HepG2 (cell line): ENCODE data around the gene SARS2. TPM values are rescaled to one million over a fixed set of nuclear protein-coding genes. Genes with fewer than 3 reads are reported as not detected.

Experiments used
- AGO2 ChIP-seq: fragments of 200-400 bp; formaldehyde crosslinking; optimal IDR thresholded peaks from 2 replicates; pipeline ENCODE3; 2017; ENCODE audit warnings: mild to moderate bottlenecking, low read depth, low read length, moderate library complexity
- E2F1 ChIP-seq: sonication (generic); formaldehyde crosslinking; IDR thresholded peaks from 2 replicates; pipeline ENCODE4 v1.5.0; 2020; ENCODE audit warnings: missing genetic modification reagents
- GPN1 ChIP-seq: sonication (generic); formaldehyde crosslinking; IDR thresholded peaks from 2 replicates; pipeline ENCODE4 v1.5.1; 2020; ENCODE audit warnings: missing genetic modification reagents, borderline replicate concordance
- HCFC1 ChIP-seq: fragments of 150-350 bp; IDR thresholded peaks from 2 replicates; pipeline ENCODE4 v1.6.1; 2014; ENCODE audit warnings: low read depth, low read length
- SAP130 ChIP-seq: IDR thresholded peaks from 2 replicates; pipeline ENCODE4 v1.6.1; 2016; ENCODE audit warnings: low read depth
- XRCC5 ChIP-seq: fragments of 200-400 bp; formaldehyde crosslinking; optimal IDR thresholded peaks from 2 replicates; pipeline ENCODE3; 2017; ENCODE audit warnings: mild to moderate bottlenecking, low read length
- YEATS4 ChIP-seq: sonication (generic); formaldehyde crosslinking; IDR thresholded peaks from 2 replicates; pipeline ENCODE4 v1.4.0; 2020; ENCODE audit warnings: missing genetic modification reagents, borderline replicate concordance
- ZFX ChIP-seq: sonication (generic); formaldehyde crosslinking; IDR thresholded peaks from 2 replicates; pipeline ENCODE4 v1.4.0; 2020; ENCODE audit warnings: mild to moderate bottlenecking, low read depth, missing genetic modification reagents, moderate library complexity
- ZNF510 ChIP-seq: sonication (generic); formaldehyde crosslinking; IDR thresholded peaks from 2 replicates; pipeline ENCODE4 v1.4.0; 2020; ENCODE audit warnings: low read depth, mild to moderate bottlenecking, missing genetic modification reagents
- ZNF513 ChIP-seq: sonication (generic); formaldehyde crosslinking; conservative IDR thresholded peaks from 2 replicates; pipeline ENCODE4 v1.5.0; 2020; ENCODE audit warnings: missing genetic modification reagents
- ZNF556 ChIP-seq: sonication (generic); formaldehyde crosslinking; IDR thresholded peaks from 2 replicates; pipeline ENCODE4 v1.4.0; 2020; ENCODE audit warnings: mild to moderate bottlenecking, missing genetic modification reagents, borderline replicate concordance
- ZNF616 ChIP-seq: sonication (generic); formaldehyde crosslinking; IDR thresholded peaks from 2 replicates; pipeline ENCODE4 v1.5.0; 2020; ENCODE audit warnings: low read depth, mild to moderate bottlenecking, missing genetic modification reagents
- ZNF652 ChIP-seq: IDR thresholded peaks from 2 replicates; pipeline ENCODE4 v1.6.1; 2016; ENCODE audit warnings: low read depth, borderline replicate concordance
- polyA plus RNA-seq, 8 experiments: library from polyadenylated mRNA; depleted of rRNA in 3 of 8; stranded (reverse) in 7 of 8; unstranded in 1 of 8; fragments of >200 nt; fragmentation: Illumina TruSeq in 4 of 8; extraction: Trizol in 4 of 8; gene quantifications; 2 replicates each; pipeline versions ENCODE4 v1.2.1 to v1.2.3, GENCODE V29; 2011 to 2016; ENCODE audit warnings: low read depth in 4 of 8, missing spikeins in 1 of 8, mixed read lengths in 1 of 8; ENCODE audit not compliant: insufficient read depth in 1 of 8
- total RNA-seq, 5 experiments: library from RNA; depleted of rRNA; stranded (reverse); fragments of >200 nt; fragmentation: Illumina TruSeq; extraction: Trizol; gene quantifications; 2 replicates each; pipeline ENCODE4 v1.2.3, GENCODE V29; 2016; ENCODE audit warnings: low read depth in 1 of 5
- TF ChIP-seq, protein P1 (sequence below): sonication (generic); formaldehyde crosslinking; IDR thresholded peaks from 2 replicates; pipeline ENCODE4 v1.4.0; 2020; ENCODE audit warnings: missing genetic modification reagents
- TF ChIP-seq, protein P2 (sequence below): sonication (generic); formaldehyde crosslinking; IDR thresholded peaks from 2 replicates; pipeline ENCODE4 v1.4.0; 2020; ENCODE audit warnings: missing genetic modification reagents

SARS2 gene
- total and polyA plus RNA-seq, 2 of the 13 experiments (the other 11 are each of a cell fraction or from before 2014, with no cell fraction given): 40.0 to 48.6 TPM

DNA sequence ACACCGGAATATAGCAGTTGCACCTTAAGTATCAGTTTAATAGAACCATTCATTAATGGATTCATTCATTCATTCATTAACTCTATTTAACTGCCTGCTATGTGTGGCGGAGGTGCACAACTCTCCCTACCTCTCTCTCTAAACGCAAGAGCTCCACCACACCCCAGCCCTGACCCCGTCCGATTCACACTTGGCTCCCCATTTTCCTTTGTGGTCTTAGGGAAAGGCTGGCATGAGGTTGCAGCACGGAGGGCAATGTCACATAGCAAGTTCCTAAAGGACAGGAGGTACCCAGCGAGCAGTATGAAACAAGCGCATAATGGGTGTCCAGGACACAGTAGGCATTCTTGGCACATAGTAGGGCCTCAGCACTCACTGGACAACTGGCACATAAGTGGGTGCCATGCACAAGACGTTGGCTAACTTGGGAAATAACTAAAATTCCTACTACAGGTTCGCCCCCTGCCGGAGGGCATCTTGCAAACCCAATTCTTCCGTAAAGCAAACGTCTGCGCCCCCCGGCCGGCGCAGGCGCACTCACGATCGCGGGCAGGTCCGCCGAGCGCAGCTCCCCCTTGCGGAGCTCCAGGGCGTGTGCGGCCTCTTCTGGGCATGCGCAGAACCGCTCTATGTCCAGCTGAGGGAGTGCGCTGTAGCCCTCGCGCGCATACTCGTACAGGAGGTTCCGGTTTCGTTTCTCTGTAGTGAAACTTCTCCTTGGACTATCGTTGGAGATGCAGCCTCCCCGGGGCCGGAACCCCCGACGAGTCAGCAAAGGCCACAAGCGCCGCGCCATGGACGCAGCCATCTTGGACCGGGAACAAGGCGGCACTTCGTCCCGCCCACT is at the start of gene SARS2 (continued):
- TF ChIP-seq ZNF513 (CRISPR knock-in tag) (no peak), YEATS4 (CRISPR knock-in tag) (peak; percentile 72; the same call in 1 of the 2 replicates), ZNF616 (CRISPR knock-in tag) (peak; percentile 51; the same call in 1 of the 2 replicates), E2F1 (peak; percentile 41), AGO2 (peak; percentile 78), HCFC1 (peak; percentile 58), GPN1 (CRISPR knock-in tag) (no peak), ZNF510 (0 out of 2 replicates have a peak, but pooled peaks have one; percentile 63), ZFX (CRISPR knock-in tag) (peak; percentile 81), SAP130 (peak; percentile 59; the same call in 1 of the 2 replicates), XRCC5 (peak; percentile 96), ZNF652 (CRISPR knock-in tag) (no peak), ZNF556 (CRISPR knock-in tag) (no peak)
- TF ChIP-seq, protein P1, sequence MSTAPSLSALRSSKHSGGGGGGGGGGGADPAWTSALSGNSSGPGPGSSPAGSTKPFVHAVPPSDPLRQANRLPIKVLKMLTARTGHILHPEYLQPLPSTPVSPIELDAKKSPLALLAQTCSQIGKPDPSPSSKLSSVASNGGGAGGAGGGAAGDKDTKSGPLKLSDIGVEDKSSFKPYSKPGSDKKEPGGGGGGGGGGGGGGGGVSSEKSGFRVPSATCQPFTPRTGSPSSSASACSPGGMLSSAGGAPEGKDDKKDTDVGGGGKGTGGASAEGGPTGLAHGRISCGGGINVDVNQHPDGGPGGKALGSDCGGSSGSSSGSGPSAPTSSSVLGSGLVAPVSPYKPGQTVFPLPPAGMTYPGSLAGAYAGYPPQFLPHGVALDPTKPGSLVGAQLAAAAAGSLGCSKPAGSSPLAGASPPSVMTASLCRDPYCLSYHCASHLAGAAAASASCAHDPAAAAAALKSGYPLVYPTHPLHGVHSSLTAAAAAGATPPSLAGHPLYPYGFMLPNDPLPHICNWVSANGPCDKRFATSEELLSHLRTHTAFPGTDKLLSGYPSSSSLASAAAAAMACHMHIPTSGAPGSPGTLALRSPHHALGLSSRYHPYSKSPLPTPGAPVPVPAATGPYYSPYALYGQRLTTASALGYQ (CRISPR knock-in tag): no peak
- TF ChIP-seq, protein P2, sequence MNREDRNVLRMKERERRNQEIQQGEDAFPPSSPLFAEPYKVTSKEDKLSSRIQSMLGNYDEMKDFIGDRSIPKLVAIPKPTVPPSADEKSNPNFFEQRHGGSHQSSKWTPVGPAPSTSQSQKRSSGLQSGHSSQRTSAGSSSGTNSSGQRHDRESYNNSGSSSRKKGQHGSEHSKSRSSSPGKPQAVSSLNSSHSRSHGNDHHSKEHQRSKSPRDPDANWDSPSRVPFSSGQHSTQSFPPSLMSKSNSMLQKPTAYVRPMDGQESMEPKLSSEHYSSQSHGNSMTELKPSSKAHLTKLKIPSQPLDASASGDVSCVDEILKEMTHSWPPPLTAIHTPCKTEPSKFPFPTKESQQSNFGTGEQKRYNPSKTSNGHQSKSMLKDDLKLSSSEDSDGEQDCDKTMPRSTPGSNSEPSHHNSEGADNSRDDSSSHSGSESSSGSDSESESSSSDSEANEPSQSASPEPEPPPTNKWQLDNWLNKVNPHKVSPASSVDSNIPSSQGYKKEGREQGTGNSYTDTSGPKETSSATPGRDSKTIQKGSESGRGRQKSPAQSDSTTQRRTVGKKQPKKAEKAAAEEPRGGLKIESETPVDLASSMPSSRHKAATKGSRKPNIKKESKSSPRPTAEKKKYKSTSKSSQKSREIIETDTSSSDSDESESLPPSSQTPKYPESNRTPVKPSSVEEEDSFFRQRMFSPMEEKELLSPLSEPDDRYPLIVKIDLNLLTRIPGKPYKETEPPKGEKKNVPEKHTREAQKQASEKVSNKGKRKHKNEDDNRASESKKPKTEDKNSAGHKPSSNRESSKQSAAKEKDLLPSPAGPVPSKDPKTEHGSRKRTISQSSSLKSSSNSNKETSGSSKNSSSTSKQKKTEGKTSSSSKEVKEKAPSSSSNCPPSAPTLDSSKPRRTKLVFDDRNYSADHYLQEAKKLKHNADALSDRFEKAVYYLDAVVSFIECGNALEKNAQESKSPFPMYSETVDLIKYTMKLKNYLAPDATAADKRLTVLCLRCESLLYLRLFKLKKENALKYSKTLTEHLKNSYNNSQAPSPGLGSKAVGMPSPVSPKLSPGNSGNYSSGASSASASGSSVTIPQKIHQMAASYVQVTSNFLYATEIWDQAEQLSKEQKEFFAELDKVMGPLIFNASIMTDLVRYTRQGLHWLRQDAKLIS: 0 out of 2 replicates have a peak, but pooled peaks have one; percentile 8
